Measurements from ENCODE around the gene ITGB2.

ITGB2 gene

DNA sequence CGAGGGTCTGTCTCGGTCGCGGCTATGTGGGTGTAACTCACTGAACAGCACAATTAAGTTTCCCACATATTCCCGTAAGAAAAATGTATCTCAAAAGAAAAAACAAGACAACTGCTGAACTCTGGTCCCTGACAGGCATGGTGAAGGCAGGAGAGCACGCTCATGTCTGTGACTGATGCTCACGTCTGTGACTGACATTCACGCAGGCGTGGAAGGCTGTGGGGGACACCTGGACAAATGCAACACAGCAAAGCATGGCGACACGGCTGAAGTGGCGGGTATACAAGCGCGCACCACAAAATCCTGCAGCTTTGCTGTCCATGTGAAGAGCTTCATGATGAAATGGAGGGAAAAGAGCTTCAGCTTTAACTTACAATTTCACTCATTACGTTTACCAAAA, 53.2 kb downstream of the ITGB2 start:
- Histone ChIP-seq H3K27ac (ENCODE audit: low read depth, low read length) (peak overlapping the region; percentile 40), H3K9me3 (ENCODE audit: control insufficient read depth, insufficient read depth, low read length) (no peaks in the 10 kb centered on the region), H3K27me3 (ENCODE audit: control insufficient read depth, insufficient read depth, low read length) (no peaks in the 10 kb centered on the region), H3K4me1 (ENCODE audit: control insufficient read depth, insufficient read depth, low read length) (peaks cover 41% of the 10 kb centered on the region), H3K36me3 (ENCODE audit: control insufficient read depth, insufficient read depth, low read length) (peaks cover 26% of the 10 kb centered on the region), H3K4me3 (ENCODE audit: low read depth, low read length) (no peak overlapping the region), H3K9ac (ENCODE audit: low read depth, low read length) (no peak overlapping the region)

DNA sequence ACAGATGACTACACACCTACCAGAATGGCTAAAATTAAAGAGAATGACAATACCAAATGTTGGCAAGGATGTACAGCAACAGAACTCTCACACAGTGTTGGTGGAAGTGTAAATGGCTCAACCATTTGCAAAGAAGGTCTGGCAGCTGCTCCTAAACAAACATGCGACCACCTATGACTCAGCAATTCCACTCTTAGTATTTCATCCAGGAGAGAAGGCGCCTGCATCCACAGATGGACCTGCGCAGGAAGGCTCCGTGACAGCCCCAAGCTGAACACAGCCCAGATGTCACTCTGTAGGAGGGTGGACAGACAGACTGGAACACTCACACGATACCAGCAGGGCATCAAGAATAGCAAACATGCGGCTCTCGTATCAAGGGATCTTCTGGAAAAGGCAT, 53.9 kb downstream of the ITGB2 start:
- H3K36me3 ChIP-seq (ENCODE audit: control insufficient read depth, insufficient read depth, low read length), result peaks cover 29% of the 10 kb centered on the region
- peak overlapping the region; percentile 40 for H3K27ac ChIP-seq (ENCODE audit: low read depth, low read length)
- no peaks in the 10 kb centered on the region for H3K27me3 ChIP-seq (ENCODE audit: control insufficient read depth, insufficient read depth, low read length)
- H3K4me1 ChIP-seq (ENCODE audit: control insufficient read depth, insufficient read depth, low read length), result peaks cover 35% of the 10 kb centered on the region
- H3K9me3 ChIP-seq (ENCODE audit: control insufficient read depth, insufficient read depth, low read length), result no peaks in the 10 kb centered on the region
- H3K9ac ChIP-seq (ENCODE audit: low read depth, low read length), result no peak overlapping the region; the same call in 1 of the 2 replicates
- no peak overlapping the region for H3K4me3 ChIP-seq (ENCODE audit: low read depth, low read length)

DNA sequence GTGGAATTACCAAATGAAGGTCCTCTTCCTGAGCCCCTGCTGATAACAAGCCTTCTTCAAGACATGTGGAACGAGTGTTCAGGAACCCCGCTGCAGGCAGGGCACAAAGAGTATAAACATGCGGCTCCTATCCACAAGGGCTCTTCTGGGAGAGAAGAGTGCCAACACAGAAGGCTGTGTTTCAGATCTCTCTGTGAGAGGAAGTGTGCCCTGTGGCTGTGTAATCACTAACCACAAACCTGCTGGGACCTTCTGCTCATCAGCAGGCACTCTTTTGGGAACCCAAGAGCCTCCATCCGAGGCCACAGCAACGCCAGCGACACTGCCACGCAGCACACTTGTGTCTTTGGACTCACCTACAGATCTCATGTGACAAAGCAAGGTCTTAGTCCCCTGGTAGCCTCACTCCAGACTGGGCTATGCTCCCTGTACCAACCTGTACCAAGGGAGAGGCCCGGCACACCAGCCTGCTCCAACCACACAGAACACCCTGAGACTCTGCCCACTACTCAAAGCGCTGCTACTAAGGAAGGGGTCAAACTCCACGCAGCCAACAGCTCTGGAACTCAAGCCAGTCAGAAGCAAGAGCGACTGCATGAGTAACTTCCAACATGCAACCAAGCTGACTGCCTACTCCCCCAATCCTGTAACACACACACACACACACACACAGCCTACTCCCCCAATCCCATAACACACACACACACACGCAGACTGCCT, 55.0 kb downstream of the ITGB2 start:
- H3K27me3 ChIP-seq (ENCODE audit: control insufficient read depth, insufficient read depth, low read length), result no peaks in the 10 kb centered on the region
- peaks cover 34% of the 10 kb centered on the region for H3K36me3 ChIP-seq (ENCODE audit: control insufficient read depth, insufficient read depth, low read length)
- H3K4me1 ChIP-seq (ENCODE audit: control insufficient read depth, insufficient read depth, low read length), result peaks cover 30% of the 10 kb centered on the region
- H3K4me3 ChIP-seq (ENCODE audit: low read depth, low read length), result no peak overlapping the region
- H3K9ac ChIP-seq (ENCODE audit: low read depth, low read length), result 0 out of 2 replicates have a peak overlapping the region, but pooled peaks have one; percentile 20
- H3K27ac ChIP-seq (ENCODE audit: low read depth, low read length), result no peak overlapping the region
- no peaks in the 10 kb centered on the region for H3K9me3 ChIP-seq (ENCODE audit: control insufficient read depth, insufficient read depth, low read length)

DNA sequence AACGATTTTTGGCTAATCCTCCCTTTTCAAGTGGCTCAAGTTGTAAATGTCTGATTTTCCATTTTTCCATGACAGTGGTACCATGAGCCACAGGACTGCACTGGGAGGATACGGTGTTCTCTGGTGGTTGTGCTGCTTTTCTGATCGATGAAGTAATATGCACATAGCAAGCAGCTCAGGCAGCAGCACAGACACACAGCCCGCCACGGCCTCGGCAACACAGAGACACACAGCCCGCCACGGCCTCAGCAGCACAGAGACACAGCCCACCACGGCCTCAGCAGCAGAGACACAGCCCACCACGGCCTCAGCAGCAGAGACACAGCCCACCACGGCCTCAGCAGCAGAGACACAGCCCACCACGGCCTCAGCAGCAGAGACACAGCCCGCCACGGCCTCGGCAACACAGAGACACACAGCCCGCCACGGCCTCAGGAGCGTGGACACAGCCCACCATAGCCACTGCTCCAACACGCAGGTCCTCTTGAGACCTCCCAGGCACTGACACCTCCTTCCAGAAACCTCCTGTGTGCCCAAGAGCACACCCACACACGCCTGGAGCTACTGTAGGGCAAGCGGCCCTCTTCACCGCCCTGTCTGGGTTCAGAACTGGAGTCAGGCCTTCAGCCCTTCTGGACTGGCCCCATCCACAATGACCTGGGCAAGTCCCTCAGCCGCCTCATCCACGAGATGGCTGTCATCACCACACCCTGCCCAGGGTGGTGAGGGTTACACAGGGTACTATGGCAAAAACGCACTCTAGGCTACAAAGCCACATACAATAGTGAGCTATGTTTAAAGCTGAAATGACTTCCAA, 57.6 kb downstream of the ITGB2 start:
- Histone ChIP-seq H3K27ac (ENCODE audit: low read depth, low read length) (no peak overlapping the region), H3K36me3 (ENCODE audit: control insufficient read depth, insufficient read depth, low read length) (peaks cover 55% of the 10 kb centered on the region), H3K27me3 (ENCODE audit: control insufficient read depth, insufficient read depth, low read length) (no peaks in the 10 kb centered on the region), H3K9ac (ENCODE audit: low read depth, low read length) (no peak overlapping the region), H3K4me3 (ENCODE audit: low read depth, low read length) (no peak overlapping the region), H3K4me1 (ENCODE audit: control insufficient read depth, insufficient read depth, low read length) (peaks cover 15% of the 10 kb centered on the region), H3K9me3 (ENCODE audit: control insufficient read depth, insufficient read depth, low read length) (no peaks in the 10 kb centered on the region)

DNA sequence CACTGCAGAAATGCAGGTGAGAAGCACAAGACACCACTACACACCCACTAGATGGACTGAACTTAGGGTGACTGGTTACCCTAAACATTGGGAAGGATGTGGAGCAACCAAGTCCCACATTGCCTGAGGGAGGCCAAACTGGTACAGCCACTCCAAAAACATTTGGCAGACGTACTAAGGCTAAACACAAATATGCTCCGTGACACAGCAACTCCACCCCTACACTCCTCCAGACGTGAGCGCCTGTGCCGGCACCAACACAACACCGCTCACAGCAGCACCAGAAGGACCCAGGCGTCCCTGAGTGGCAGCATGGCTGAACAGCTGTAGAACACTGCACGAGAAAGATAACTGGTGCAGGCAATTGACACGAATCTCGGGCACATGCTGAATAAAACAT, 61.9 kb downstream of the ITGB2 start:
- Histone ChIP-seq H3K4me3 (ENCODE audit: low read depth, low read length) (no peak overlapping the region), H3K4me1 (ENCODE audit: control insufficient read depth, insufficient read depth, low read length) (no peaks in the 10 kb centered on the region), H3K27ac (ENCODE audit: low read depth, low read length) (no peak overlapping the region), H3K9ac (ENCODE audit: low read depth, low read length) (no peak overlapping the region), H3K9me3 (ENCODE audit: control insufficient read depth, insufficient read depth, low read length) (no peaks in the 10 kb centered on the region), H3K27me3 (ENCODE audit: control insufficient read depth, insufficient read depth, low read length) (no peaks in the 10 kb centered on the region), H3K36me3 (ENCODE audit: control insufficient read depth, insufficient read depth, low read length) (peaks cover 81% of the 10 kb centered on the region)

DNA sequence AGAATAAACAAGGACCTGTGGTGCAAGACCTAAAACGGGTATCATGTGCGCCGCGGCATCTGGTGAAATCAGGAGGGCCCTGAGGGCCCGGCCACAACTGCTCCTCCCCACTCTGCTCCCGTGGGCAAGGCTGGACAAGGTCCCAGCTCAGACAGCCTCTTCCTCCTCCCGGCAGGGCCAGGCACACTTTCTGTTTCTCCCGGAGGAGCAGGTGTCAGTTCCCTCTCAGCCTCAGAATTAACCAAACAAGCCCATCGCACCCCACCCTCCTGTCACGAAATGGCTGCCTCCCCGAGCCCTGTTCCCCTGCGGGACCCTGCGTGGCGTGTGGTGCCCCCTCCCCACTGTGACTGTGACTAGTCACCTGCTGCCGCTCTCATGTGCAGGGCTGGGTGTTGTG, 62.4 kb downstream of the ITGB2 start:
- Histone ChIP-seq H3K27ac (ENCODE audit: low read depth, low read length) (no peak overlapping the region), H3K4me1 (ENCODE audit: control insufficient read depth, insufficient read depth, low read length) (no peaks in the 10 kb centered on the region), H3K9me3 (ENCODE audit: control insufficient read depth, insufficient read depth, low read length) (no peaks in the 10 kb centered on the region), H3K9ac (ENCODE audit: low read depth, low read length) (no peak overlapping the region), H3K4me3 (ENCODE audit: low read depth, low read length) (no peak overlapping the region), H3K27me3 (ENCODE audit: control insufficient read depth, insufficient read depth, low read length) (no peaks in the 10 kb centered on the region), H3K36me3 (ENCODE audit: control insufficient read depth, insufficient read depth, low read length) (peaks cover 78% of the 10 kb centered on the region)

DNA sequence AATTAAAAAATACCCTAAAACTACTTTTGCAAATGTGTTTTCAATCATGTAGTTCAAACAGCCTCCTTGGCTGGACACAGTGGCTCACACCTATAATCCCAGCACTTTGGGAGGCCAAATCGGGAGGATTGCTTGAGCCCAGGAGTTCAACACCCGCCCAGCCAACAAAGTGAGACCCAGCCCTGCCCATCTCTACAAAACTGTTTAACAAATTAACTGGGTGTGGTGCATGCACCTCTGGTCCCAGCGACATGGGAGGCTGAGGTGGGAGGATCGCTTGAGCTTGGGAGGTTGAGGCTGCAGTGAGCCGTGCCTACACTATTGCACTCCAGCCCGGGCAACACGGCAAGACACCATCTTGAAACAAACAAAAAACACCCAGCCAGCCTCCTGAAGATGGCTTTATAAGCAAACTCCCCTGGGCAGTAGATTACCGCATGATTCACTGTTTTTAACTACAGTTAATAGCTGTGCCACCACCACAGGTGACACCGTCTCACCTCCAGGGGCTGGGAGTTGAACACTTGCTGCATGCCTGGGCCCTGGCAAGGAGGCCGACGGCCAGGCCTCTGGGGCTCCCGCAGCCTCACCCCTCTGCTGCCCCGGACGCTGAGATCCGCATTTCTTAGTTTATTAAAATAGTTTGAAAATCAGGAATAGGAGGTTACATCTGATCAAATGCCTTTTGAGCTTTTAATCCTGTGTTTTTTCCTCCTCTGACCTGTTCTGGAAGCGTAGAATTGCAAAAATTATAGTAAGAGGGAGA, 63.4 kb downstream of the ITGB2 start:
- H3K9me3 ChIP-seq (ENCODE audit: control insufficient read depth, insufficient read depth, low read length), result no peaks in the 10 kb centered on the region
- no peaks in the 10 kb centered on the region for H3K27me3 ChIP-seq (ENCODE audit: control insufficient read depth, insufficient read depth, low read length)
- H3K36me3 ChIP-seq (ENCODE audit: control insufficient read depth, insufficient read depth, low read length), result peaks cover 79% of the 10 kb centered on the region
- H3K9ac ChIP-seq (ENCODE audit: low read depth, low read length), result no peak overlapping the region
- no peak overlapping the region for H3K4me3 ChIP-seq (ENCODE audit: low read depth, low read length)
- H3K27ac ChIP-seq (ENCODE audit: low read depth, low read length), result no peak overlapping the region
- H3K4me1 ChIP-seq (ENCODE audit: control insufficient read depth, insufficient read depth, low read length), result no peaks in the 10 kb centered on the region

DNA sequence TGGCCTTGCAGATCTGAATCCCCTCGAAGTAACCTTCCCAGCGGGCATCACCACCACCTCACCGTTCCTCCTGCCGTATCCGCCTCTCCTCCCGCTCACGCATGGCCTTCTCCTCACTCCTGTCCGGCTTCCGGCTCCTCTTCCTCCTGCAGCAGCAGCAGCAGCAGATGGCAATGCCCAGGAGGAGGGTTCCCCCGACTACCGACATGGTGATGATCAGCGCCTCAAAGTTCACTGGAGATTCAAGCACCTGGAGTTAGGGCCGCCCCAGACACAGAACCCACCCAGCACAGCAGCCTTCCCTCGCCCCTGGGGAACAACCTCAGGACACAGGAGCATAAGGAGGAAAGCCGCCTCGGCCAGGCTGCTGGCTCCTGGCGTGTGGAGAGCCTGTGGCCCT, 64.6 kb downstream of the ITGB2 start:
- Histone ChIP-seq H3K27me3 (ENCODE audit: control insufficient read depth, insufficient read depth, low read length) (no peaks in the 10 kb centered on the region), H3K4me1 (ENCODE audit: control insufficient read depth, insufficient read depth, low read length) (no peaks in the 10 kb centered on the region), H3K9me3 (ENCODE audit: control insufficient read depth, insufficient read depth, low read length) (no peaks in the 10 kb centered on the region), H3K36me3 (ENCODE audit: control insufficient read depth, insufficient read depth, low read length) (peaks cover 83% of the 10 kb centered on the region), H3K27ac (ENCODE audit: low read depth, low read length) (no peak overlapping the region), H3K9ac (ENCODE audit: low read depth, low read length) (no peak overlapping the region), H3K4me3 (ENCODE audit: low read depth, low read length) (no peak overlapping the region)

DNA sequence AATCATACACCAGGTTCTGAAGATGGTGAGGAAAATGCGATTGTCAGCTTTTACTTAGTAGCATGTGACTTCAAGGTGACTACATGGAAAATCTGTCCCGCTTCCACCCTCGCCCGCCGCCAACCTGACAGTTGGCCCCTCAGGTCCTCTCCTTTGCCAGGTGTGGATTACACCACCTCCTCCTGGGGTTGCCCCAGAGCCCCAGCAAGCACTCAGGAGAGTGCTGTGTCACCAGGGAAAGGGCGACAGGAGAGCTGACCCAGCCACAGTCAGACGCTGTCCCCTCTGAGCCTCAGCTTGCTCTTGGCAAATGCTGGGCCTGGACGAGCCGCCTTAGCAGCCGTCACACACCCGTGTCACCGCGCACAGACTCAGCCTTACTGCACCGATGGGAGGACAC, 65.1 kb downstream of the ITGB2 start:
- H3K27me3 ChIP-seq (ENCODE audit: control insufficient read depth, insufficient read depth, low read length), result no peaks in the 10 kb centered on the region

DNA sequence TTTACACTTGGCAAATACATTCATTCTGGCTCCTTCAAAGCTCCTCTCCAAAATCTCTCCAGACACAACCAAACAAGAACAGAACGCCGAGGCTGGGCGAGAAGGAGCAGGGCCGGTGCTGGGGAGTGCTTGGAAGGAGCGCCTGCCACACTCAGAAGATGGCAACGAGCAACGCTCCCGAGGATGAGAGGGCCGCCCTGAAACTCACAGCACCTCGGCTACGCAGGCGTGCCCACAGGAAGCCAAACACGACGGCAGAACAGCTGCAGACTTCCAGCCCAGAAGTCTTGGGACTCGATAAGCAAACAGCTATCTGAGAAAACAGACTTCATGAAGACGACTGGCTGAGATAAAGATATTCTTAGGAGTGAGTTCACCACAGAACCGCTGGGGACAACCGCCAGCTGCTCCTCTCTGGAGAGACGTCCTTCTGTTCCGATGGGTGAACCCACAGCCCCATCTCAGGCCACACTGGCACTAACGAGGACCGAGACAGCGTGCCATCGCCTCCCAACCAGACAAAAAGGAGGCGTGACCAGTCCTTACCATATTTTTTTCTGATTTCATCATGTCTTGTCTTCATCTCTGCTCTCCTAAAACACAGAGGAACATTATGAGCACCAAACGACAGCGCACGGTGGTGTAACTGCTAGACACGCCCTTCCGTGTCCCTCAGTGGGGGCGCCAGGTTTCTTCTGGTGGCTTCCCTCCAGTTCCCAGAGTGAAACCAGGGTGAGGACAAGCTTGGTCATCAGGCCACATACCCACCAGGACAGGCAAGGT, 65.8 kb downstream of the ITGB2 start:
- Histone ChIP-seq H3K36me3 (ENCODE audit: control insufficient read depth, insufficient read depth, low read length) (peaks cover 91% of the 10 kb centered on the region), H3K4me1 (ENCODE audit: control insufficient read depth, insufficient read depth, low read length) (no peaks in the 10 kb centered on the region), H3K4me3 (ENCODE audit: low read depth, low read length) (no peak overlapping the region), H3K9me3 (ENCODE audit: control insufficient read depth, insufficient read depth, low read length) (no peaks in the 10 kb centered on the region), H3K27ac (ENCODE audit: low read depth, low read length) (no peak overlapping the region), H3K9ac (ENCODE audit: low read depth, low read length) (no peak overlapping the region), H3K27me3 (ENCODE audit: control insufficient read depth, insufficient read depth, low read length) (no peaks in the 10 kb centered on the region)

More for the DNA sequence above, 65.1 kb downstream of the ITGB2 start:
- Histone ChIP-seq H3K9me3 (ENCODE audit: control insufficient read depth, insufficient read depth, low read length) (no peaks in the 10 kb centered on the region), H3K9ac (ENCODE audit: low read depth, low read length) (no peak overlapping the region), H3K4me3 (ENCODE audit: low read depth, low read length) (no peak overlapping the region), H3K4me1 (ENCODE audit: control insufficient read depth, insufficient read depth, low read length) (no peaks in the 10 kb centered on the region), H3K27ac (ENCODE audit: low read depth, low read length) (no peak overlapping the region), H3K36me3 (ENCODE audit: control insufficient read depth, insufficient read depth, low read length) (peaks cover 88% of the 10 kb centered on the region)
